Measurements from ENCODE around the gene PDCD1. TPM values are rescaled to one million over a fixed set of nuclear protein-coding genes. Genes with fewer than 3 reads are reported as not detected.
A peak's percentile ranks its signal among the peaks of the same experiment; 100 is the strongest.

The PDCD1 gene
- total RNA-seq, 2 experiments from 2014 or later: 19.4 to 20.3 TPM

DNA sequence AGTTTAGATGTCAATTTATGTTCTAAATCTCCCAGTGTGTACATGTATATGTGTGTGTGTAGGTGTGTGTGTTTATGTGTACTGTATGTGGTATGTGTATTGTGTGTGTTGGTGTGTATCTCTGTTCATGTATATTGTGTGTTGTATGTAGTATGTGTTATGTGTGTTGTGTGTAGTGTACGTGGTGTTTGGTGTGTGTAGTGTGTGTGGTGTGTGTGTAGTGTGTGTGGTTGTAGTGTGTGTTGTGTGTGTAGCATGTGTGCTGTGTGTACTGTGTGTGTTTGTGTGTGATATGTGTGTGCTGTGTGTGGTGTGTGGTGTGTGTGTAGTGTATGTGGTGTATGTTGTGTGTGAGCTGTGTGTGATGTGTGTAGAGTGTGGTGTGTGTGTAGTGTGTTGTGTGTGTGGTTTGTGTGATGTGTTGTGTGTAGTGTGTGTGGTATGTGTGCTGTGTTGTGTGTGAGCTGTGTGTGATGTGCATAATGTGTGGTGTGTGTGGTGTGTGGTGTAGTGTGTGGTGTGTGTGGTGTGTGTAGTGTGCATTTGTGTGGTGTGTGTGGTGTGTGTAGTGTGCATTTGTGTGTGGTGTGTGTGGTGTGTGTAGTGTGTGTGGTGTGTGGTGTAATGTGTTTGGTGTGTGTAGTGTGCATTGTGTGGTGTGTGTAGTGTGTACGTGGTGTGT is 5.6 kb upstream of the PDCD1 start:
- peaks cover 5% of the 10 kb centered on the region for H3K36me3 Mint-ChIP-seq (ENCODE audit: low read depth)

GRCh38 chr2:241863536-241863954 is 4.9 kb upstream of the PDCD1 start:
- ChIA-PET CTCF (no interaction called here), POLR2A (interaction anchor here (1.0 kb wide), 1 partner anchor 9 kb away, joined by 3 read pairs; no protein-coding TSS in a partner anchor)
- Mint-ChIP-seq H3K27me3 (peaks cover 22% of the 10 kb centered on the region), H3K9me3 (peaks cover 10% of the 10 kb centered on the region), H3K27ac (peak overlapping the region; percentile 84), H3K4me3 (peak overlapping the region; percentile 38), H3K36me3 (ENCODE audit: low read depth) (peaks cover 5% of the 10 kb centered on the region), H3K4me1 (ENCODE audit: low read depth) (peaks cover 81% of the 10 kb centered on the region)
- intact Hi-C loops (cut with micrococcal nuclease): loop anchor here (10.0 kb wide), 1 partner anchor 129 kb away; the partner anchor contains the start of gene D2HGDH
- peak; percentile 19 for ATAC-seq
- no peak for TF ChIP-seq CTCF (IDR thresholded peaks at IDR 0.05)
- peak; percentile 82 for DNase-seq

More for the DNA sequence above, 5.6 kb upstream of the PDCD1 start:
- Mint-ChIP-seq H3K4me3 (peak overlapping the region; percentile 2), H3K27ac (peak overlapping the region; percentile 73), H3K9me3 (peaks cover 10% of the 10 kb centered on the region), H3K4me1 (ENCODE audit: low read depth) (peaks cover 89% of the 10 kb centered on the region), H3K27me3 (peaks cover 22% of the 10 kb centered on the region)
- POLR2A ChIA-PET: no interaction called here
- no peak for ATAC-seq
- no peak for DNase-seq
- CTCF ChIA-PET: no interaction called here
- no peak for TF ChIP-seq CTCF (IDR thresholded peaks at IDR 0.05)
- intact Hi-C loops (cut with micrococcal nuclease): loop anchor here (10.0 kb wide), 1 partner anchor 130 kb away; the partner anchor contains the start of gene D2HGDH

- Mint-ChIP-seq H3K4me1 (ENCODE audit: low read depth) (peaks cover 77% of the 10 kb centered on the region), H3K4me3 (peak overlapping the region; percentile 38), H3K27me3 (peaks cover 22% of the 10 kb centered on the region), H3K27ac (peak overlapping the region; percentile 84), H3K9me3 (peaks cover 10% of the 10 kb centered on the region), H3K36me3 (ENCODE audit: low read depth) (peaks cover 5% of the 10 kb centered on the region)
- DNase-seq: no peak
- ChIA-PET POLR2A (interaction anchor here (0.7 to 1.0 kb wide), 2 partner anchors 8 to 12 kb away, joined by 3 read pairs; no protein-coding TSS in a partner anchor), CTCF (no interaction called here)
- no peak for TF ChIP-seq CTCF (IDR thresholded peaks at IDR 0.05)
- intact Hi-C loops (cut with micrococcal nuclease): loop anchor here (10.0 kb wide), 1 partner anchor 128 kb away; the partner anchor contains the start of gene D2HGDH
- no peak for ATAC-seq
Measured at GRCh38 chr2:241862775-241863535, 4.3 kb upstream of the PDCD1 start.

GRCh38 chr2:241862093-241862492 is 3.4 kb upstream of the PDCD1 start:
- no peak for DNase-seq
- H3K9me3 Mint-ChIP-seq: peaks cover 10% of the 10 kb centered on the region
- H3K27ac Mint-ChIP-seq: peak overlapping the region; percentile 92
- POLR2A ChIA-PET: interaction anchor here (0.7 kb wide), 1 partner anchor 13 kb away, joined by 3 read pairs; no protein-coding TSS in a partner anchor
- peaks cover 6% of the 10 kb centered on the region for H3K36me3 Mint-ChIP-seq (ENCODE audit: low read depth)
- intact Hi-C loops (cut with micrococcal nuclease): loop anchor here (10.0 kb wide), 1 partner anchor 127 kb away; the partner anchor contains the start of gene D2HGDH
- no peak overlapping the region for H3K4me3 Mint-ChIP-seq
- H3K27me3 Mint-ChIP-seq: peaks cover 22% of the 10 kb centered on the region
- CTCF ChIA-PET: no interaction called here
- no peak for ATAC-seq
- peaks cover 73% of the 10 kb centered on the region for H3K4me1 Mint-ChIP-seq (ENCODE audit: low read depth)
- no peak for TF ChIP-seq CTCF (IDR thresholded peaks at IDR 0.05)

Data from activated CD8-positive, alpha-beta T cell treated with anti-CD3 and anti-CD28 coated beads for 36 hours (primary cell).